HEK293T (cell line): ENCODE measurements around the gene TSKS.

ENCODE experiments used
- CTCF ChIA-PET: fragments of 350-600 bp; formaldehyde crosslinking; extraction: SDS; loops from one replicate; lab custom pipeline; 2021; ENCODE audit warnings: antibody characterized with exemption, inconsistent platforms; lab: Yijun Ruan, JAX
- POLR2A ChIA-PET: fragments of 350-600 bp; formaldehyde crosslinking; extraction: SDS; loops from one replicate; lab custom pipeline; 2020; ENCODE audit warnings: antibody characterized with exemption, inconsistent platforms; lab: Yijun Ruan, JAX
- DNase-seq: peaks from one replicate; pipeline ENCODE4 v3.0.0; 2012; ENCODE audit warnings: mixed read lengths; ENCODE audit errors: extremely low spot score
- ARNT ChIP-seq: fragments of 450-650 bp; IDR thresholded peaks from 2 replicates; pipeline ENCODE4 v1.6.1; 2017; ENCODE audit warnings: mild to moderate bottlenecking
- BHLHE40 ChIP-seq: fragments of 450-650 bp; IDR thresholded peaks from 2 replicates; pipeline ENCODE4 v1.6.1; 2016; ENCODE audit warnings: mild to moderate bottlenecking, moderate library complexity, borderline replicate concordance
- CTBP1 ChIP-seq: fragments of 450-650 bp; IDR thresholded peaks from 2 replicates; pipeline ENCODE4 v1.6.1; 2016; ENCODE audit warnings: borderline replicate concordance
- ELF4 ChIP-seq: fragments of 450-650 bp; IDR thresholded peaks from 2 replicates; pipeline ENCODE4 v1.6.1; 2017; ENCODE audit warnings: antibody characterized with exemption
- FOXA1 ChIP-seq: fragments of 450-650 bp; IDR thresholded peaks from 2 replicates; pipeline ENCODE4 v1.6.1; 2016; ENCODE audit warnings: mild to moderate bottlenecking
- FOXK2 ChIP-seq: fragments of 450-650 bp; IDR thresholded peaks from 2 replicates; pipeline ENCODE4 v1.6.1; 2016; ENCODE audit warnings: mild to moderate bottlenecking
- FOXM1 ChIP-seq: fragments of 450-650 bp; IDR thresholded peaks from 2 replicates; pipeline ENCODE4 v1.6.1; 2017; ENCODE audit warnings: mild to moderate bottlenecking, borderline replicate concordance
- HDGF ChIP-seq: fragments of 450-650 bp; IDR thresholded peaks from 2 replicates; pipeline ENCODE4 v1.6.1; 2017; ENCODE audit warnings: antibody characterized with exemption, borderline replicate concordance
- L3MBTL2 ChIP-seq: fragments of 450-650 bp; conservative IDR thresholded peaks from 2 replicates; pipeline ENCODE4 v1.6.1; 2016; ENCODE audit warnings: mild to moderate bottlenecking
- LEF1 ChIP-seq: fragments of 450-650 bp; IDR thresholded peaks from 2 replicates; pipeline ENCODE4 v1.6.1; 2017; ENCODE audit warnings: mild to moderate bottlenecking, borderline replicate concordance
- NFRKB ChIP-seq: fragments of 450-650 bp; IDR thresholded peaks from 2 replicates; pipeline ENCODE4 v1.6.1; 2016; ENCODE audit warnings: mild to moderate bottlenecking, moderate library complexity
- SP1 ChIP-seq: fragments of 450-650 bp; IDR thresholded peaks from 2 replicates; pipeline ENCODE4 v1.6.1; 2017
- SUZ12 ChIP-seq: fragments of 450-650 bp; IDR thresholded peaks from 2 replicates; pipeline ENCODE4 v1.6.1; 2016; ENCODE audit warnings: mild to moderate bottlenecking
- TARDBP ChIP-seq: fragments of 450-650 bp; IDR thresholded peaks from 2 replicates; pipeline ENCODE4 v1.6.1; 2016
- ZNF384 ChIP-seq: fragments of 450-650 bp; IDR thresholded peaks from 2 replicates; pipeline ENCODE4 v1.6.1; 2016
- TF ChIP-seq, protein P1 (sequence below): fragments of 450-650 bp; IDR thresholded peaks from 2 replicates; pipeline ENCODE4 v1.6.1; 2016

Gene TSKS

DNA sequence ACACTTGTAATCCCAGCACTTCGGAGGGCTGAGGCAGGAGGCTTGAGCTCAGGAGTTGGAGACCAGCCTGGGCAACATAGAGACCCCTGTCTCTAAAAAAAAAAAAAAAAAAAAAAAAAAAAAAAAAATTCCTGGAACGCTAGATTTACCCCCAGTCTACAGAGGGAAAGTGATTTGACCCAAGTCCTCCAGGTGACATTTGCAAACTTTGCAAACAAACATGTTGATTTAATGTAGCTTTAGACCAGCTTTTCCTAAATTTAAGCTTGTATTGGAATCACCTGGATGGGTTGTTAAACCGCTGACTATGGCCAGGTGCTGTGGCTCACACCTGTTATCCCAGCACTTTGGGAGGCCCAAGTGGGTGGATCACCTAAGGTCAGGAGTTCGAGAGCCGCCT, 63.7 kb downstream of the TSKS start:
- POLR2A ChIA-PET, result interaction anchor here (1.9 kb wide), 1 partner anchor 18 kb away, joined by 6 read pairs; no protein-coding TSS in a partner anchor
- DNase-seq, result no peak
- CTCF ChIA-PET, result interaction anchor here (0.8 to 1.4 kb wide), 2 partner anchors 18 to 27 kb away, joined by 3 read pairs; no protein-coding TSS in a partner anchor
- no peak for TF ChIP-seq FOXM1
- no peak for TF ChIP-seq NFRKB
- no peak for TF ChIP-seq FOXA1
- no peak for TF ChIP-seq ZNF384
- TF ChIP-seq FOXK2, result no peak
- TF ChIP-seq CTBP1, result no peak
- no peak for TF ChIP-seq BHLHE40
- TF ChIP-seq, protein P1, sequence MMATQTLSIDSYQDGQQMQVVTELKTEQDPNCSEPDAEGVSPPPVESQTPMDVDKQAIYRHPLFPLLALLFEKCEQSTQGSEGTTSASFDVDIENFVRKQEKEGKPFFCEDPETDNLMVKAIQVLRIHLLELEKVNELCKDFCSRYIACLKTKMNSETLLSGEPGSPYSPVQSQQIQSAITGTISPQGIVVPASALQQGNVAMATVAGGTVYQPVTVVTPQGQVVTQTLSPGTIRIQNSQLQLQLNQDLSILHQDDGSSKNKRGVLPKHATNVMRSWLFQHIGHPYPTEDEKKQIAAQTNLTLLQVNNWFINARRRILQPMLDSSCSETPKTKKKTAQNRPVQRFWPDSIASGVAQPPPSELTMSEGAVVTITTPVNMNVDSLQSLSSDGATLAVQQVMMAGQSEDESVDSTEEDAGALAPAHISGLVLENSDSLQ, result no peak
- no peak for TF ChIP-seq ARNT
- no peak for TF ChIP-seq L3MBTL2

DNA sequence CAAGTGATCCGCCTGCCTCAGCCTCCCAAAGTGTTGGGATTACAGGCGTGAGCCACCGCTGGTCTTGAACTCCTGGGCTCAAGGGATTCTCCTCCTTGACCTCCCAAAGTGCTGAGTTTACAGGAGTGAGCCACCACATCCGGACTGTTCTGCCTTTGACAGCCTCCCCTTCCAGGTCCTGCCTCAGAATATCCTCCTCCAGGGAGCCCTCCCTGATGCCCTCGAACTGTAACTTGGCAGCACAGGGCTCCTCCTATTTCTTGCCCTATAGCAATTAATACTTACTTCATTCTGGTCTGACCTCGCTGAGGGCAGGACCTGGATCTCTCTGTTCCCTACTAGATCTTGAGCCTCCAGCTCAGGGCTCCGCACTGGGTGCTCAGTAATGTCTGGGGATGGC, 66.2 kb downstream of the TSKS start:
- TF ChIP-seq BHLHE40, result no peak
- no peak for TF ChIP-seq ARNT
- no peak for TF ChIP-seq FOXM1
- no peak for TF ChIP-seq TARDBP
- TF ChIP-seq FOXA1, result no peak
- TF ChIP-seq CTBP1, result no peak
- TF ChIP-seq L3MBTL2, result no peak
- no peak for TF ChIP-seq HDGF
- no peak for TF ChIP-seq FOXK2
- TF ChIP-seq ZNF384, result no peak
- no peak for TF ChIP-seq SP1
- TF ChIP-seq, protein P1, result no peak
- TF ChIP-seq SUZ12, result no peak
- no peak for TF ChIP-seq LEF1
- POLR2A ChIA-PET, result no interaction called here
- DNase-seq, result no peak
- CTCF ChIA-PET, result no interaction called here

- ChIA-PET CTCF (interaction anchor here (0.7 kb wide), 1 partner anchor 187 kb away, joined by 5 read pairs; no protein-coding TSS in a partner anchor), POLR2A (no interaction called here)
- no peak for TF ChIP-seq FOXM1
- TF ChIP-seq, protein P1, result no peak
- no peak for TF ChIP-seq LEF1
- TF ChIP-seq ARNT, result no peak
- TF ChIP-seq HDGF, result no peak
- TF ChIP-seq TARDBP, result no peak
- no peak for TF ChIP-seq FOXA1
- TF ChIP-seq CTBP1, result no peak
- TF ChIP-seq ELF4, result no peak
- no peak for TF ChIP-seq BHLHE40
- TF ChIP-seq SUZ12, result no peak
- no peak for TF ChIP-seq FOXK2
- TF ChIP-seq SP1, result no peak
- no peak for TF ChIP-seq ZNF384
- no peak for TF ChIP-seq L3MBTL2
- TF ChIP-seq NFRKB, result no peak
- DNase-seq, result no peak
Observed at GRCh38 chr19:49696115-49696514, 67.0 kb downstream of the TSKS start.

DNA sequence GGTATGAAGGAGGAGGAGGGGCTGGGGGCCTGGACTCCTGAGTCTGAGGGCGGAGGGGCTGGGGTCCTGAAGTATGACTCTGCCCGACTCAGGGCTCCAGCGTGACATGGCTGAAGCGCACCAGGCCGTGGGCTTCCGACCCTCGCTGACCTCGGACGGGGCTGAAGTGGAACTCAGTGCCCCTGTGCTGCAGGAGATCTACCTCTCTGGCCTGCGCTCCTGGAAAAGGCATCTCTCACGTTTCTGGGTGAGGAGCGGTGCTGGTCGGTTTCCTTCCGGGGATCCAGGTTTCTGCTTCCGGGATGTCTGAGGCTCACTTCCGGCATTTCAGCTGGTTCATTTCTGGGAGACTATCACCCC, 71.0 kb downstream of the TSKS start:
- POLR2A ChIA-PET, result interaction anchor here (0.8 kb wide), 1 partner anchor 14 kb away, joined by 4 read pairs; no protein-coding TSS in a partner anchor
- TF ChIP-seq LEF1, result no peak
- no peak for TF ChIP-seq CTBP1
- no peak for TF ChIP-seq ZNF384
- TF ChIP-seq HDGF, result no peak
- DNase-seq, result no peak
- CTCF ChIA-PET, result no interaction called here

DNA sequence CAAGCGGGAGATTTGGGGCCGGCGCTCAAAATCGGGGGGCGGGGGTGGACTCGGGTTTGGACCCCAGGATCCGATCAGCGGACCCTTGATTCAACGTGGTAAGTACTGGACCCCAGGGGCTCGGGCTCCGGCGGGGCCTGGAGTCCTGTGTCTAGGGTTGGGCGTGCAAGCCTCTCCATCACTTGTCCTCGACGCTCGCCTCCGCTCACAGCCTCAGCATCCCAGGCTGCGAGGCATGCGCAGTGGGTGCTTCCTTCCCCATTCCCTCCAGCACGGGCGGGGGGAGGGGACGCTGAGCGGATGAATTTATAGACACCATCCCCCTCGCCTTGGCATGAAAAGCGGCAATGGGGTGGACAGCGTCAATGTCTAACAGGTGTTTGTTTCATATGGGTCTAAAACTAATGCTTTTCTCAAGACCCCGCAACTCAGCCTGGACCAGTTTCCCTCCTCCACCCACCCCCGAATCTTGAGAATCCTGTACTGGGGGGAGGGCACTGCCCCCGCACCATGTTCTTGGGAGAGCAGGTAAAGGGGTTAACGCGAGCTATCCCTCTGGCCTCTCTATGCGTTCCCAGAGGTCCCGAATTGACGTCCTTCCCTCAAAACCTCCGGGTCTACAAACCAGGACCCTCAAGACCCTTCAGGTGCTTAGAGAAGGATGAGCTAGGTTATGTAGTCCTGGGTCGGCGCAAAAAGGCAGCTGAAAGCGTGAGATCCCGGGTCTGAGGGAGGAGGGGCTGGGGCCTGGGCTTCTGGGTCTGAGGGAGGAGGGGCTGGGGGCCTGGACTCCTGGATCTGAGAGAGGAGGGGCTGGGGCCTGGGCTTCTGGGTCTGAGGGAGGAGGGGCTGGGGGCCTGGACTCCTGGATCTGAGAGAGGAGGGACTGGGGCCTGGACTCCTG, 71.6 kb downstream of the TSKS start:
- TF ChIP-seq CTBP1 (no peak), L3MBTL2 (no peak), FOXK2 (no peak), SUZ12 (no peak), NFRKB (no peak), ARNT (no peak), TARDBP (no peak), FOXM1 (no peak)
- TF ChIP-seq, protein P1, result no peak
- no peak for DNase-seq
- CTCF ChIA-PET, result no interaction called here
- POLR2A ChIA-PET, result no interaction called here
